ENCODE results near the gene HDAC6. TPM values are rescaled to one million over a fixed set of nuclear protein-coding genes. Genes with fewer than 3 reads are reported as not detected.

Gene HDAC6
- total and polyA plus RNA-seq, 8 donors, result 24.9 to 132 (median 31.7) TPM

- Histone ChIP-seq H3K9me3 (no peaks in the 10 kb centered on the region), H3K36me3 (no peaks in the 10 kb centered on the region), H3K4me1 (no peaks in the 10 kb centered on the region), H3K4me3 (no peak overlapping the region), H3K27me3 (no peaks in the 10 kb centered on the region), H3K27ac (no peak overlapping the region)
- FAIRE-seq (no peak), DNase-seq (peak in 1 of 6 donors; percentile 33), ATAC-seq (no peak)
- 80 to 86% methylated on average over 6 of the region's 6 CpGs for WGBS, 2 donors
- no peak for TF ChIP-seq CTCF (IDR thresholded peaks at IDR 0.05)
- intact Hi-C loops (cut with DNase I), result no loop called here
These were observed 21.2 kb downstream of the HDAC6 start for GRCh38 chrX:48823053-48823452.

GRCh38 chrX:48824066-48824465 is 22.2 kb downstream of the HDAC6 start:
- Histone ChIP-seq H3K4me1 (no peaks in the 10 kb centered on the region), H3K9me3 (no peaks in the 10 kb centered on the region), H3K36me3 (no peaks in the 10 kb centered on the region), H3K4me3 (no peak overlapping the region), H3K27ac (no peak overlapping the region), H3K27me3 (no peaks in the 10 kb centered on the region)
- FAIRE-seq, result no peak
- peak in 1 of 6 donors; percentile 21 for DNase-seq
- ATAC-seq, result no peak
- intact Hi-C loops (cut with DNase I), result no loop called here
- TF ChIP-seq CTCF (IDR thresholded peaks at IDR 0.05), result no peak
- WGBS, 2 donors, result 79 to 94% methylated on average over 8 of the region's 8 CpGs

GRCh38 chrX:48826135-48826875 is 24.4 kb downstream of the HDAC6 start, which contains the start of gene ERAS:
Gene ERAS, plus strand, starts transcription at chrX:48826513. Its CDS starts 2,611 bp downstream, at chrX:48829124.
- DNase-seq (peak in 1 of 6 donors; percentile 52), ATAC-seq (no peak), FAIRE-seq (no peak)
- no peaks in the 10 kb centered on the region for H3K36me3 ChIP-seq
- intact Hi-C loops (cut with DNase I), result no loop called here
- H3K4me3 ChIP-seq, result no peak within 1 kb of the TSS
- no peak for TF ChIP-seq CTCF (IDR thresholded peaks at IDR 0.05)
- no peak within 1 kb of the TSS for H3K27ac ChIP-seq
- 54 to 74% methylated on average over 47 to 67 of the region's 67 CpGs for WGBS, 2 donors
- peaks cover 0 to 8% (median under 1%) of the 10 kb centered on the region in 4 donors for H3K27me3 ChIP-seq
- H3K4me1 ChIP-seq, result no peaks in the 10 kb centered on the region
- no peaks in the 10 kb centered on the region for H3K9me3 ChIP-seq

- H3K27ac ChIP-seq, result no peak overlapping the region
- H3K36me3 ChIP-seq, result no peaks in the 10 kb centered on the region
- 44 to 63% methylated on average over 56 to 73 of the region's 73 CpGs for WGBS, 2 donors
- H3K4me1 ChIP-seq, result no peaks in the 10 kb centered on the region
- peaks cover 0 to 8% (median 4%) of the 10 kb centered on the region in 4 donors for H3K27me3 ChIP-seq
- ATAC-seq, result no peak
- FAIRE-seq, result no peak
- no peak for DNase-seq
- intact Hi-C loops (cut with DNase I), result no loop called here
- no peaks in the 10 kb centered on the region for H3K9me3 ChIP-seq
- no peak for TF ChIP-seq CTCF (IDR thresholded peaks at IDR 0.05)
- H3K4me3 ChIP-seq, result no peak overlapping the region
These were observed 25.2 kb downstream of the HDAC6 start for GRCh38 chrX:48826876-48827653.

- H3K36me3 ChIP-seq, result no peaks in the 10 kb centered on the region
- H3K9me3 ChIP-seq, result no peaks in the 10 kb centered on the region
- WGBS, 2 donors, result 50 to 64% methylated on average over 4 of the region's 4 CpGs
- intact Hi-C loops (cut with DNase I), result no loop called here
- ATAC-seq (no peak), DNase-seq (no peak), FAIRE-seq (no peak)
- H3K4me3 ChIP-seq, result no peak overlapping the region
- peaks cover 0 to 8% (median 4%) of the 10 kb centered on the region in 4 donors for H3K27me3 ChIP-seq
- H3K4me1 ChIP-seq, result no peaks in the 10 kb centered on the region
- no peak for TF ChIP-seq CTCF (IDR thresholded peaks at IDR 0.05)
- H3K27ac ChIP-seq, result no peak overlapping the region
These were observed 25.7 kb downstream of the HDAC6 start for GRCh38 chrX:48827654-48827968.

Data from pancreas (tissue), 10 donors.